Activated naive CD4-positive, alpha-beta T cell treated with Interleukin-2 at 50 U/mL for 16 hours (primary cell): Measurements from ENCODE around the gene BAG1.
A peak's percentile ranks its signal among the peaks of the same experiment; 100 is the strongest.

Experiments
- DNase-seq: peaks from one replicate; pipeline ENCODE4 v3.0.0-alpha.2; 2020

BAG1 gene

GRCh38 chr9:33273266-33273971 is 8.9 kb upstream of the BAG1 start:
- DNase-seq, result no peak

GRCh38 chr9:33272061-33272460 is 7.6 kb upstream of the BAG1 start:
- DNase-seq, result no peak

DNA sequence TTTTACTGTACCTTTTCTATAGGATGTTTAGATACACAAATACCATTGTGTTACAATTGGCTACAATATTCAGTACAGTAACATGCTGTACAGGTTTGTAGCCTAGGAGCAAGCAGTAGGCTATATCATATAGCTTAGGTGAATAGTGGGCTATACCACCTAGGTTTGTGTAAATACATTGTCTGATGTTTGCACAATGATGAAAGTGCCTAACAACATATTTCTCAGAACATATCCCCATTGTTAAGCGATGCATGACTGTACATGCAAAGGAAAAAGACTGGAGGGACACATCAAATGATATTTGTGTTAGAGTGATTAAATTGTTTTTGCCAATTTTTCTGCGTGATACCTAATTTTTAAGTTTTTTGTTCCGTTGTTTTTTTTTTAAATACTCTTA is 5.6 kb upstream of the BAG1 start:
- DNase-seq, result no peak

DNA sequence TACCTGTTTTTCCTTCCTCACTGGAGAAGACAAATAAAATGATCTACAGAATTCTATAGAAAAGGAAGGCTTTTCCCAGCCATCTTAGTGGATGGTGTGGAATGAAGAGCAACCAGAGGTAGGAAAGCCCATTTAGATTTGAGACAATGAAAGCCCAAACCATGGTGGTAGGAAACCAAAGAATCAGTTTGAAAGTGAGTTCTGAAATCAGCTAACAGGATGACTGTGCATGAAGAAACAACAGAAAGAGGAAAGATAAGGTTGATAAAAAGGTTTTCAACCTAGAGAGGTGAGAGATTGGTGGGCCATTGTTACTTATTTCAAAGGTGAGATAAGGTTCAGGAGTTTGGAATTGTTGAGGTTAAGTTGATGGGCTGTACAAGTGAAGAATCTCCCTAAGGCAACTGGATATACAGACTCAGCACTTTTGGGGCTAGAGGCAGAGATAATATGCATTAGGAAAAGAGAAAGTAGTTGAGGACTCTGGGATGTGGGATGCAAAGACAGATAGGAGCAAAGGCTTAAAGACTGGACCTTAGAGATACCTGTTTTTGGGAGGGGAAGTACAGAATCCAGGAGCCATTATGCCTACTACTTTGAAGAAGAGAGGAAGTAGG is 2.8 kb upstream of the BAG1 start:
- DNase-seq, result no peak

DNA sequence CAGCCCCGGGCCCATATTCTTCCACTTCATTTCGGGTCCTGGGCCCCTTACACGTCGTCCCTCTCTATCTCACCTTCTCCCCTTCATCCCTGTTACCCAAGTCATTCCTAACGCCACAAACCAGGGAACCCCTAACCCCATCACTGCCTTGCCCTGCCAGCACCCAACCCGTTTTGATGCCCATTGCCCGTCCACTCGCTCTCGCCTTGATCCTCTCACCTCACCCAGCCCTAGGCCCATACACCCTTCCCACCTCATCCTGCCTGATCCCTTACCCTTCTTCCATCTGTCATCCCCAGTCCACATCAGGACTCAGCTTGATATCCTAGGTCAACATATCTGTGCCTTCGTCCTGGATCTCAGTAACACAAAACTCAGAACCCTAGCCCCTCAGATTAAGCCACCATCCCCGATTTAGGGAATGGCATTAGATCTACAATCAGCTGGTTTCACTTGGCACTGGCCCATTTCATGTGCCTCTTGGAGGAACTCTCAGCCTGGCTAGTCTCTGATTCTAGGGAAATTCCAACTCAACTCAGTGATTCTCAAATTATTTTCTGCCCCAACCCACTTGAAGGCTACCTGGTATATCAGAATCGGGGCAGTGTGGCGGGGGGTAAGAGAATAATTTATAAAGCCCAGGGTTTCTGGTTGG is 830 bp upstream of the BAG1 start:
- DNase-seq, result no peak

DNA sequence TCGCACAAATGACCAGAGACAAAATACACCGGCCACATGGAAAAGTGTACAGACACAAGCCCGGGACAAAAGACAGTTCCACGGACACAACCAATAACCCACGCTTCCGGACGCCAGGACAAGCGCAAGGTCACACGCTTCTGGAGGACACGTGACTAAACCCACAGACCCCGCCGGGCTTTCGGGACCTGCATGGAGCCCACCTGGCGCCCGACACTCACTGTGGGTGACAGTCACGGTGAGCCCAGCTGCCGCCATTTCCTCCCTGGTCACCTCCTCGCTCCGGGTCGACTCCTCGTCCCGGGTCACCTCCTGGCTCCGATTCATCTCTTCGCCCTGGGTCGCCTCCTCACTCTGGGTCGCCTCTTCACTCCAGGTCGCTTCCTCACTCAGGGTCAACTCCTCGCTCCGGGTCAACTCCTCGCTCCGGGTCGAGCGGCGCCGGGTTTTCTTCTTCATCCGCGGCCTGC is 470 bp downstream of the BAG1 start:
- peak; percentile 42 for DNase-seq

- DNase-seq, result peak; percentile 28
These were observed 1.1 kb downstream of the BAG1 start for GRCh38 chr9:33263131-33264002.

DNA sequence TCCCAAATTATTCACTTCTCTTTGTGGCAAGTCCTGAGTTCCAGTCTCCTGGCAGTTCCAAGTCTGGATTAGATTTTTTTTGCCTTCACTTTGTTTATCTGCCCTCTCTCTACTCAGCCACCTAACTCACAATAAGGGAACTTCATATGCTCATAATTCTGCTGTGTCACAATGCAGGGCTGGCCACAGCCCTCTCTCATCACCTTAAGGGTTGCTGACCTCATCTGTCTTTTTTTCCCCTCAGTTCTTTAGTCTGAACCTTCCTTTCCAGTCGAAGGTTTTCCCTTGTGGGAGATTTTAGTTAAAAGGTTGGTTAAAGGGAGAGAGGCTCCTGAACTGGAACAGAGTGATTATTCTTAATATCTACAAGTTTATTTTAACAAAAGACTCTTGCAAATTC is 4.1 kb downstream of the BAG1 start:
- no peak for DNase-seq

DNA sequence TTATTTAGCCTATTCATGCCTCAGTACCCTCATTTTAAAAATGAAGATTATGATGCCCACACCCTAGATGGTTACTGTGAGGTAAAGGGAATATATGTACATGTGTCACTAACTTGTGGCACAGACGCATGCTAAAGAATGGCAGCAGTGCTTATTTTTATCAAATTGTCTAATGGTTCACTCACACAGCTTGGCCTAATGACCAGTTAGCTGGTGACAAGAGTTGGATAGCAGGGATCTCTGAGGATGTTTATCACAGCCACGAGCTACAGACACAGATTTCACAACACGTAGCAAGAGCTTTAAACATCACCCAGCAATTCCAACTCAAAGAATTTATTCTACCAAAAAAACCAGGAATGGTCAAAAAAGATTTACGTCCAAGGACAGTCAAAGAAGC is 7.2 kb downstream of the BAG1 start:
- no peak for DNase-seq

GRCh38 chr9:33256236-33256635 is 8.3 kb downstream of the BAG1 start:
- no peak for DNase-seq

GRCh38 chr9:33255471-33255870 is 9.0 kb downstream of the BAG1 start:
- DNase-seq, result no peak

GRCh38 chr9:33255014-33255413 is 9.5 kb downstream of the BAG1 start:
- DNase-seq, result no peak

DNA sequence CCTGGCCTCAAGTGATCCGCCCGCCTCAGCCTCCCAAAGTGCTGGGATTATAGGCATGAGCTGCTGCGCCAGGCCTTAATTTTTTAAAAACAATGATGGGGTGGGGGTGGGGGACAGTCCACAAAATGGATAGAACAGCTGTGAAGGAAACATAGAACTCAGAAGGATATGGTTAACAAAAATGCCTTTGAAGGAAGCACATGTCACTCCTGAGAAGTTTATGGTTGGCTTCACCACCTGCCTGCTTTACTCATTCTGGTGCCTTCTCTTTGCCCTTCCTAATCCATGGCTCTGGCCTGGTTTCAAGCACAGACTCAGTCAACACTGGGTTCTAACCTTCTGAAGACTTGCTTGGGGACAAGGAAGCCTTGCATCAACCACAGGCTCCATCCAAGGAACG is 10.3 kb downstream of the BAG1 start:
- no peak for DNase-seq

- no peak for DNase-seq
These were observed 14.0 kb downstream of the BAG1 start for GRCh38 chr9:33250458-33250995.

DNA sequence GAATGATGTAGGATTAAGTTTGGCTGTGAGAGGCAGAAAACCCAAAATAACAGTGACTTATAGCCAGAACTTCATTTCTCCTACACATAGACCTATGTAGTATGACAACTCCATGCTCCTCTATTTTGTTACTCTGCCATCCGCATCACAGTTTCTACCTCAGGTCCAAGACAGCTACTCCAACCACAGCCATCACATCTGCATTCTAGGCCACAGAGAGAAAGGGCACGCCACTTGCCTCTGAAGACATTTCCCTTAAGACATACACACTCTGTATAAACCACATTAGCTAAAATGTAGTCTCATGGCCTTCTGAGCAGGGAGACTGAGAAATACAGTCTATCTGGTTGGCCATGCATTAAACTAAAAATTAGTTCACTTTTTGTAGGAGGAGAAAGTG is 14.5 kb downstream of the BAG1 start:
- DNase-seq, result no peak

DNA sequence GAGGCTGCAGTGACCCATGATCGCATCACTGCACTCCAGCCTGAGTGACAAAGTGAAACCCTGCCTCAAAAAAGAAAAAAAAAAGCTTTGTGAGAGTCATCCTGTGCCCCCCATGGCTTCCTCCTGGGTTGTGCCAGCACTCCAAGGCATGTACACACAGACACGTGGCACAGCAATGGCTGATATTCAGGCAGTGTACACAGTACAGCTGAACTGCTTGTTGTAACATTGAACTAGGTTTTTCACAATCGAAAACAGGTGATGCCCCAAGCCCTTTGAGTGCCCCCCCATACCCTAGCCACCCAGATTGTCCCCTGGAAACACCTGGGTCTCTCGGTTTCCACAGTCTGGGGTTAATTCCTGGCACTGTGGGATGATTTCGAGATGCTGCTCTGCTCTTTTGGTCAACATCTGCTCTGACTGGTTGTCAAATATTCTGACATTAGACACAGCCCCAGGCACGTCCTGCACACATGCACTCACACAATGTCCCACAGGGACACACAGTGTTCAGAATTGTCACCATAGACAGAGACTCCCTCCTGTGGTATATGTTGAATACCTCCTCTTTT is 15.3 kb downstream of the BAG1 start:
- DNase-seq, result no peak

DNA sequence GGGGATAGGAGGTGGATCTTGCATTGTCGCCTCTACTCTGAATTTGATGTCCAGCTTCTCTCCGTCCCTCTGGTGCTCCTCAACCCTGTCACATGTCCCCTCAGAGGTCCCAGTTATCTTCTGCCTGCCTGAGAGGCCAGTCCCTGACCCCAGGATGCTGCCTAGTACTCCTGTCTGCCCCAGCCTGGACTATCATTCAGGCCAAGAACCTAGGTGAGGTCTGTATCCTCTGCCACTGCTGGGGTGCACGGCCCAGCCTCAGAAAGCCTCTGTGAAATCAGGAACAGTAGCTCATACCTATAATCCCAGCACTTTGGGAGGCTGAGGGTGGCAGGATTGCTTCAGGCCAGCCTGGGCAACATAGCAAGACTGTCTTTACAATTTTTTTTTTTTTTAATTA is 15.9 kb downstream of the BAG1 start:
- DNase-seq, result no peak

GRCh38 chr9:33246269-33246860 is 18.1 kb downstream of the BAG1 start:
- no peak for DNase-seq

GRCh38 chr9:33245341-33245740 is 19.2 kb downstream of the BAG1 start:
- DNase-seq, result no peak

DNA sequence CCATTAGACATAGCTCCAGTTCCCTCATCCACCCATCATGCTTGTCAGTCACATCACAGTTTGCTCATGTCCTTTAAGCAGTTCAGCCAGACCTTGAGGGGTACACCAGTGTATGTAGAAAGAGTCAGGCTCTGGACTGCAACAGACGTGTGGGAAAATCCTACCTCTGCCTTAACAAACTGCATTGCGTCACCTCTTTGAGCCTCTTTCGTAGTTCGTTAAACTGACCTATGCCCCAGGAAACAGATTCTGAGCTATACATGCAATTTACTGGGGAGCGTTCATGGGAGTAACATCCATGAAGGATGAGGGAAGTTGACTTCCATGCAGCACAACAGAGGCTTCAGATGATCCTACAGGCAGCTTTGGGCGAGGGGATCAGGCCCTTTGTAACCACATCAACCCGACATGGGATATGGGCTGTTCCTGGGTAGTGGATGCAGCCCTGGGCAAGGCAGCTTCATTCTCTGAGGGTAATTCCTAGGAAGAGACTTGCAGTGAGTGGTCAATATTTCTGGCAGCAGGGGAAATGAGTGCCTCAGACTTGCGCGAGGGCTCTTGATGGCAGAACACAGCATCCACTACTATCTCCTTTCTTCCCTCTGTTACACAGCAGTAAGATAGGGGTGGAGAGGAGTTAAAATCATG is 20.2 kb downstream of the BAG1 start:
- no peak for DNase-seq

DNA sequence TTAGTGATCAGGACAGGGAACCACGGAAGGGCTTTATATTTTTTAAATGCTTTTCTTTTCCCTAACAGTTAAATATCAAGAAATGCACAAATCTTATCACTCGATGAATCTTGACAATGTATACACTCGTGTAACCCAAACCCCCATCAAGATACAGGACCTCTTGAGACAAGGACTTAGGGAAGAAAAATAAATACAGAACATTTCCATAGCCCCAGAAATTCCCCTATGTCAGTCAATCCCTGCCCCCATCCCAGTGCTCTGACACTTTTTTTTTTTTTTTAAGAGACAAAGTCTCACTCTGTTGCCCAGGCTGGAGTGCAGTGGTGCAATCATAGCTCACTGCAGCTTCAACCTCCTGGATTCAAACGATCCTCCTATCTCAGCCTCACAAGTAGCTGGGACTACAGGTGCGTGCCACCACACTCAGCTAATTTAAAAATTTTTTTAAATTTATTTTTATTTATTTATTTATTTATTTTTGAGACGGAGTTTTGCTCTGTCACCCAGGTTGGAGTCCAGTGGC is 21.8 kb downstream of the BAG1 start:
- DNase-seq, result no peak
